Measurements from ENCODE around the gene SIRPA.

SIRPA gene

GRCh38 chr20:1870792-1871550 lies 24.2 kb upstream of the SIRPA start:
- no peak for DNase-seq (ENCODE audit: low read depth)

- no peak for DNase-seq (ENCODE audit: low read depth)
Measured at GRCh38 chr20:1871807-1872458, 23.3 kb upstream of the SIRPA start.

DNA sequence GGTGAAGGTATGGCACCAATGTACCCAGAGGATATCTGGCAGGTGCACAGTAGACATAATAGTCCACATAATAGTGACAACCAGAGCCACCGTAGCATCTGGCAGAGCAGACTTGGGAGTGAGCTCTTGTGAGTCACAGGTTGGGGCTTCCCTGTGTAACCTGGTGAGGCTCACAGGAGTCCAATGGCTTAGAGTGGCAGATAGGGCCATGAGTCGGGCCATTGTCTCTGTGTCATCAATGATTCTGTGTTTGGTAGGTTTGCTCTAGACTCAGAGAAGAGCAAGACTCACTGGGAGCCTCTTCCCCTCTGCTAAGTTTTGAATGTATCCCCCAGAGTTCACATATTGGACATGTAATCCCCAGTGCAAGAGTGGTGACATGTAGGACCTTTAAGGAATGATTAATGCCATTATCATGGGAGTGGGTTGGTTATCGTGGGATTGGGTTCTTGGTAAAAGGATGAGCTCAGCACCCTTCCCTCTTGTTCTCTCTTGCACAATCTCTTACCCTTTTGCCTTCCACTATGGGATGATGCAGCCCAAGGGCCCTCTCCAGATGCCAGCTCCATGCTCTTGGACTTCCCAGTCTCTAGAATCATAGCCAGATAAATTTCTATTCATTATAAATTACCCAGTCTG lies 22.6 kb upstream of the SIRPA start:
- DNase-seq (ENCODE audit: low read depth): no peak

DNA sequence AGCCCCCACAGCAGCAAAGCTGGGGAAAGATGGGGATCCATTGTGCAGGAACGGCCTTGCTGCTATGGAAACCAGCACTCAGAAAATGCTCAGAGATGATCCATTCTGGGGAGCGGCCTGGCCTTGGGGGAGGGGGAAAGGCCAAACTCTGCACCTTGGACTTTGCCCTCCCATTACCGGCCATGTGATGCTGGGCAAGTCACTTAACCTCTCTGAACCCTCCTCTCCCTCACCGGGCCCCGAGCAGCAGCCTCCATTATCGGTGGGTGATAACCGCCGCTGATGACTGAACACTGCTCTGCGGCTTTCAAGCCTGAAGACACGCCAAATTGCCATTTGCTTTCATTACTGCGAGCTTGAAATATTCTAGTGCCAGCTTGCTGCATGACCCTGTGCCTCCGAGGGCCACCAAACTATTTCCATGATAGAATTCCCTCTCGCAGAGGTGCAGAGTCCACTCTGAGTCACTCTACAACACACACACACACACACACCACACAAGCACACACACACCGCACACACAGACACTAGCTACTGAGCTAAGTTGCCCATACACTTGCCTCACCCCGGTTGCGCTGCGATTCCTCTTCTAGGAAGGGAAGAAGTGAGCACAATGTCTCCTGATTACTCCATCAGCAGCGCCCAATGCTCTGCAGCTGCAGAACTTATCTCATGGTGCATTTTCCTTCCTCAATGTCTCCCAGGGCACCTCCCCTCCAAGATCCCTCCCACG lies 20.6 kb upstream of the SIRPA start:
- no peak for DNase-seq (ENCODE audit: low read depth)

GRCh38 chr20:1875183-1875554 lies 20.0 kb upstream of the SIRPA start:
- no peak for DNase-seq (ENCODE audit: low read depth)

DNA sequence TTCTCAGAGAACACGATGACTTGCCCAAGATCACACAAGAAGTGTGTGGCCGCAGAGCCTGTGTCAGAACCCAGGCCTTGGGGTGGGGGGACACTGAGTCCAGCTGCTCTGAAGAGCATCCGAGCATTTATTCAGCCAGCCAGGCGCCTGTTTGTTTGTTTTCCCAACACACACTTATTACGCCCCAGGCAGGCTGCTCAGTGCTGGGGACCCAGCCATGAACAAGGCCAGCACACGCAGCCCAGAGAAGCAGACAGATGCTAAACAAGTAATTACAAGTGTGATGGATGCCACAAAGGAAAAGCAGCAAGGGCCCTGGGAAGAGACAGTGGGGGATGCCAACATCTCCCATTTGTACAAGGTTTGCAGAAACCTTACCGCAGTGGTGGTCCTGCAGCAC lies 19.4 kb upstream of the SIRPA start:
- no peak for DNase-seq (ENCODE audit: low read depth)

- DNase-seq (ENCODE audit: low read depth): no peak
Measured at GRCh38 chr20:1876217-1876921, 18.8 kb upstream of the SIRPA start.

GRCh38 chr20:1876975-1877608 lies 18.1 kb upstream of the SIRPA start:
- DNase-seq (ENCODE audit: low read depth): no peak

DNA sequence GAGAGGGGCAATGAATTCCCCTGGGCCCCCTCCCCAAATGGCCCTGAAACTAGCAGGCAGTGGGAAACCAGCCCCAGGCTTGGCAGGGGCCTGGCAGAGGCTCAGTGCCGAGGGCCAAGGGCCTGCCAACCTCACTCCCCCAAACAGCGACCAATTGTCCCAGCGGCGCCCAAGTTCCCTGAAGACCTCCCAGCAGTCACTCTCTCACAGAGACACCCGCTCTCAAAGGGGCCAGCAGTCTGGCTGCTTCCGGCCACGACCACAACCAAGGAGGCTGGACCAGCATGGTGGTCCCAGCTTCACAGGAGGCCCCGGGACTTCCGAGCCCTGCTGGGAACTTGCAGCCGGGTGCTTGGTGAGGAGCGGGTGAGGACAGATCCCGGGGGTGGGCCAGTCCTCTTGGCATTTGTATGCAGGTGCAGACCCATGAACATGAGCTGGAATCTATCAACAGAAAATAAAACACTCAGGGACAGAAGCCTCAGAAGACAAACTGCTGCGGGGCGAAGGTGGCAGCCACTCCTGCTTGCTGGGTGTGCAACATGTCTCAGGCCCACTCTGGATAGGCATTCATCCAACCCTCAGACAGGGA lies 17.5 kb upstream of the SIRPA start:
- DNase-seq (ENCODE audit: low read depth): no peak

- DNase-seq (ENCODE audit: low read depth): no peak
Measured at GRCh38 chr20:1879369-1879768, 15.8 kb upstream of the SIRPA start.

GRCh38 chr20:1879934-1880333 lies 15.3 kb upstream of the SIRPA start:
- DNase-seq (ENCODE audit: low read depth): no peak

DNA sequence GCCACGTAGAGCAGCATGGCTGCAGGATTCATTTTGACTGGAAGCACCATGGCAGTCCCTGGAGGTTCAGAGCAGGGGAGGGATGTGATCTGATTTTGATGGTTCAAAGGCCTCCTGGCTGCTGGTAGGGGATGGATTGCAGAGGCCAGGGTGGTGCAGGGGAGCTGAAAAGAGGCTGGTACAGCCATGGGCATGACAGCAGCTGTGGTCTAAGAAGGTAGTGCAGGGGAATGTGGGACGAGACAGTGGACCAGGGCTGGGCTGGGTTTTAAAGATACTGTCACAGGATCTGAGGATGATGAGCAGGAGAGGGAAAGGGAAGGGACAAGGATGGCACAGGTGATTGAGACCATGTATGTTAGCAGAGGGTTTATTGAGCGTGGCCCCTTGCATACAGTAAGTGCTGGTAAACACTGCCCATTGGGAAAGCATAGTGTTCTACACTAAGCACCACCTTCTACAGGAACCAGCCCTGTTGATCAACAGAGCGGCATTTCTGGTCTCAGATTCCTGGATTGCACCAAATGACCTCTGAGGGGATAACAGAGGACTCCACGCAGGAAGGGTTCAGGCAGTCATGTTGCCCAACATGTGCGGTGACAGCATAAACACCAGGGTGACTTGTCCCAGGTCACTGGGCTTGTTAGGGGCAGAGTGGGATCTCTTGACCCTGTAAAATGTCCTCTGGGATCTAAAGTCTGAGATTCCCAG lies 14.5 kb upstream of the SIRPA start:
- DNase-seq (ENCODE audit: low read depth): no peak

DNA sequence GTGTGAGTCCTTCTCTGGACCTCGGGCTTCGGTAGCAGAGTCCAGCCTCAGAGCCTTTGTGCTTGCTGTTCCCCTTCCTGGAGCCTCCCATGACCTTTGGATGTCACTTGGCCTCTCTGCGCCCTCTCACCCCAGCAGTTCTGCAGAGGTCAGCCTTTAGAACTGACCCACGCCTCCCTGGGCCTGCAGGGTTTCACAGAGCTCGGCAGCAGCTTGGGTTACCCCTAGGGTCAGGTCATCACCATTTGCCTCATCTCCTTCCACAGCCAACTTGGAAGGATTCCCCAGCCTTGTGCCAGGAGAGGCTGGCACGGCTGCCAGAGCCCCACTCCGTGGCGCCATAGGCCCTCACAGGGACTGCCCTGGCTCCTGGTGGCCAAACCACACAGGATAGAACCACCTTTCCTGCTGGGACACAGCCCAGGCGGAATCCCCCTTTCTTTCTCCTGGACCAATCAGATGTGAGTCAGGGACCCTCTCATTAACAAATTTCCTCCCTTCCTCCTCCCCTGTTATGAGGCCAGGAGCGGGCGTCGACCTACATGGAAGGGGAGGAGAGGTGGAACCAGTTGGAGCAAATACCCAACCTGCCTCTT lies 13.9 kb upstream of the SIRPA start:
- DNase-seq (ENCODE audit: low read depth): no peak

- DNase-seq (ENCODE audit: low read depth): no peak
Measured at GRCh38 chr20:1882026-1882425, 13.2 kb upstream of the SIRPA start.

DNA sequence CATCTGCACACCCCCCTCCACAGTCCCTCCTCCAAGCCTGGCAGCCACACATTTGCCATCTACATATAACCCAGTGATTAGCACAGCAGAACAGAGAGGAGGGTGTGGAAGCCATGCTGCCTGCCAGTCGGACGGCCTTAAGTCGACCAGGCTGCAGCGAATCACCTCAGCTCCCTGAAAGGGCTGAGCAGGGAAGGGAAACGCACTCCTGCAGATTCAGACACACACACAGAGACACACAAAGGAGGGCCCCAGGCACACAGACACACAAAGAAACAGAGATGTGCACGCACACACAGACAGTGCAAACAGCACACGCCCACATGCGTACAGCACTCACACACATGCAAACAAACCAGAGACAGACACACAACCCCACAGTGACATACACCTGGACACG lies 11.2 kb upstream of the SIRPA start:
- no peak for DNase-seq (ENCODE audit: low read depth)

DNA sequence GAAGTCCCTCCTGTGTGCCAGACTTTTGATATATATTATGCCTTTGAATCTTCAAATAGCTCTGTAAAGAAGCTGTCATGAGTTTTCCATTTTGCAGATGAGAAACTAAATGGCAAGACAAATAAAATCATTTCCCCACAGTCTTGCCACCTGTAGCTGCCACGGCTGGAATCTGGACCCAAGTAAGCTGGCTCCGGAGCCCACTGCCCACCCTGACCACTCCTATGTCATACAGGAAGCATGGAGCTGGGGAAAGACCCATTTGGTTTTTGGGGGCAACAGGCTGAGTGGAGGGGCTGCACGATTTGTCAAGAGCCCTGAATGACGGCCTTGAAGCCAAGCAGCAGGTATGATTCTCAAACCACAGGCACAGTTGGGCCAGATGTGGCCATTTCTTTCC lies 10.0 kb upstream of the SIRPA start:
- DNase-seq (ENCODE audit: low read depth): no peak

- DNase-seq (ENCODE audit: low read depth): no peak
Measured at GRCh38 chr20:1885940-1886693, 9.1 kb upstream of the SIRPA start.

DNA sequence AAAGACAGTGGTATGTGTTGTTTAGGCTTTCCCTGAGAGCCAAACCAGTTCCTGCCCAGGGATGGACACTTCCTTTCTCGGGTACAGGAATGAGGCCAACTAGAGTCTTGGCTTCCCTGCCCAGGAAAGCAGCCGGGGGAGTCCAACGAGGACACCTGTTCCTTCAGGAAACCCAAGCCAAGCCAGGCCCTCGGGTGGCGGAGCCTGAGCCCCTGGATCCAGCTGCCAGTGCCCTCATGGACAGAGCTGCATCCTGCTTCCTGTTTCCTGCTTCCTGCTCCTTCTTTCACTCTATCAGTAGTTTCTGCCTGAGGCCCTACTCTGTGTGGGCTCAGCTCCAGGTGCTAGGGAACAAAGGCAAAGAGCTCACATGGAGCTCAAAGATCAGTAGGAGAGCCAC lies 7.9 kb upstream of the SIRPA start:
- DNase-seq (ENCODE audit: low read depth): no peak

DNA sequence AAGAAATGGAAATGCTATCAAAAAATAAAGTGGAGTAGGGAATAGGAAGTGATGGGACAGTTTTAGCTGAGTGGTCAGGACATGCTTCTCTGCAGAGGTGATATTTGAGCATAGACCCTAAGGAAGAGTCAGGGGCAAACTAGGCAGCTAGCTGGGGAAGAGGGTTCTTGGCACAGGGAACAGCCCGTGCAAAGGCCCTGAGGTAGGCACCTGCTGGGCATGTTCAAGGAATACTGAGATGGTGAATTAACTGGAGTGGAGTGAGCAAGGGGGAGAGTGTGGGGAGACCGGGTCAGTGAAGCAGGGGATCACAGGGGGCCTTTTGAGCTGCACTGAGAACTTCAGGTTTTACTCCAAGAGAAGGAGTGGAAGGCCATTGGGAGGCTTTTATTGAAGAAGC lies 7.5 kb upstream of the SIRPA start:
- DNase-seq (ENCODE audit: low read depth): no peak

Measured in GM04504 (cell line).